GM12892 (cell line): ENCODE results near the gene AHR.

Experiments used
- POLR2A ChIP-seq: IDR thresholded peaks from 2 replicates; pipeline ENCODE4 v1.6.1; 2011; ENCODE audit warnings: low read depth, low read length, control low read depth
- POLR2AphosphoS5 ChIP-seq: IDR thresholded peaks from 2 replicates; pipeline ENCODE4 v1.6.1; 2011; ENCODE audit warnings: low read depth, low read length, control low read depth

- no peak for TF ChIP-seq POLR2A
- TF ChIP-seq POLR2AphosphoS5, result no peak
Observed at GRCh38 chr7:17370901-17371585, 72.6 kb downstream of the AHR start.
